ENCODE data around the gene FTSJ1.
A peak's percentile ranks its signal among the peaks of the same experiment; 100 is the strongest.

The FTSJ1 gene

DNA sequence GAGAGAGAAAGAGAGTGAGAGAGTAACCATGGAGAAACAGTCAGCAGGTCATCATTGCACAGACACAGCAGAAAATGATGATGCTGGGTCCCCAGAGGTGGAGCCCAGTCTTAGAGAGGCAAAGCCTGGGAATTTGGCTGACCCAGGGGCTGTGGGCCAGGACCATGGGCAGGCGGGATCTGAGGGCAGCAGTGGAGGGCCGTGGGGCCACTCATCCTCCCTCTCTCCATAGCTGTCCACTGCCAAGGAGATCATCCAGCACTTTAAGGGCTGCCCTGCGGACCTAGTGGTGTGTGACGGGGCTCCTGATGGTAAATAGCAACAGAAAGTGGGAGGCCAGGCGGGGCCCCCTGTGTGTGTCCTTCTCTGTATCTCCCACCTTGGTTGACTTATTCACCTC is 2.8 kb downstream of the FTSJ1 start:
- Histone ChIP-seq H3K9me3 (replicated peaks in 1 of 11) (no peaks in the 10 kb centered on the region; a peak in 1 of 22 replicates), H3K27ac (no peak overlapping the region), H3K27me3 (peaks cover 10 to 69% (median 43%) of the 10 kb centered on the region in 11 experiments; a peak in 18 of 22 replicates), H3K4me1 (peaks cover 12 to 27% (median 22%) of the 10 kb centered on the region in 10 experiments), H3K4me3 (no peak overlapping the region), H4K20me1 (peaks cover 0 to 49% (median 26%) of the 10 kb centered on the region in 11 experiments; a peak in 16 of 22 replicates), H3K36me3 (peaks cover 28 to 61% (median 45%) of the 10 kb centered on the region in 11 experiments), H3K4me2 (no peak overlapping the region), H3K9ac (no peak overlapping the region)
- TF ChIP-seq Cebpa-rat (IDR thresholded peaks at IDR 0.05): no peak

- Histone ChIP-seq H3K4me1 (peaks cover 0 to 14% (median 10%) of the 10 kb centered on the region in 10 experiments; a peak in 16 of 20 replicates), H3K27ac (no peak overlapping the region), H3K4me3 (no peak overlapping the region), H3K36me3 (peaks cover 29 to 74% (median 51%) of the 10 kb centered on the region in 11 experiments), H3K9me3 (replicated peaks in 1 of 11) (no peaks in the 10 kb centered on the region; a peak in 1 of 22 replicates), H3K9ac (no peak overlapping the region), H3K27me3 (peaks cover 15 to 72% (median 46%) of the 10 kb centered on the region in 11 experiments; a peak in 19 of 22 replicates), H3K4me2 (no peak overlapping the region), H4K20me1 (peaks cover 0 to 49% (median 26%) of the 10 kb centered on the region in 11 experiments; a peak in 16 of 22 replicates)
- no peak for TF ChIP-seq Cebpa-rat (IDR thresholded peaks at IDR 0.05)
Observed at GRCh38 chrX:48480142-48480541, 4.1 kb downstream of the FTSJ1 start.

DNA sequence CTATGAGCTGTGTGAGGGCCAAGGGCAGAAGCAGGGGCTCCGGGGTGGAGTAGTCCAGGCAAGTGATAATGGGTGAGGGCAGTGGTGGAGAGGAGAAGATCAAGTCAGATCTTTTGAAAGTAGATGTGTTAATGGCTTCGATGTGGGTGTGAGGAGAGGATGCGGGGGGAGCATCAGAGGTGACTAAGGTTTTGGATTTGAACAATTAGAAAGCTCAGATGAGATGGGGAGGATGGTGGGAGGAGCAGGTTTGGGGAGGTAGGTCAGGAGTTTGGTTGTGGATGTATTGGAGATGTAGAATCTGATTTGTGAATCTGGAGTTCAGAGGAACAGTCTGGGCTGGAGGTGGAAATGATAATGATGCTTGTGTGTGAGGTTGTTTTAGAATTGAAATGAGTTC is 4.6 kb downstream of the FTSJ1 start:
- H3K36me3 ChIP-seq: peaks cover 29 to 78% (median 54%) of the 10 kb centered on the region in 11 experiments
- H3K9ac ChIP-seq: no peak overlapping the region
- no peak overlapping the region for H3K4me3 ChIP-seq
- H4K20me1 ChIP-seq: peaks cover 0 to 49% (median 26%) of the 10 kb centered on the region in 11 experiments; a peak in 16 of 22 replicates
- H3K4me1 ChIP-seq: peaks cover 0 to 14% (median 10%) of the 10 kb centered on the region in 10 experiments; a peak in 16 of 20 replicates
- no peak for TF ChIP-seq Cebpa-rat (IDR thresholded peaks at IDR 0.05)
- no peaks in the 10 kb centered on the region; a peak in 1 of 22 replicates for H3K9me3 ChIP-seq (replicated peaks in 1 of 11)
- peaks cover 15 to 76% (median 48%) of the 10 kb centered on the region in 11 experiments; a peak in 21 of 22 replicates for H3K27me3 ChIP-seq
- no peak overlapping the region for H3K4me2 ChIP-seq
- H3K27ac ChIP-seq: no peak overlapping the region

DNA sequence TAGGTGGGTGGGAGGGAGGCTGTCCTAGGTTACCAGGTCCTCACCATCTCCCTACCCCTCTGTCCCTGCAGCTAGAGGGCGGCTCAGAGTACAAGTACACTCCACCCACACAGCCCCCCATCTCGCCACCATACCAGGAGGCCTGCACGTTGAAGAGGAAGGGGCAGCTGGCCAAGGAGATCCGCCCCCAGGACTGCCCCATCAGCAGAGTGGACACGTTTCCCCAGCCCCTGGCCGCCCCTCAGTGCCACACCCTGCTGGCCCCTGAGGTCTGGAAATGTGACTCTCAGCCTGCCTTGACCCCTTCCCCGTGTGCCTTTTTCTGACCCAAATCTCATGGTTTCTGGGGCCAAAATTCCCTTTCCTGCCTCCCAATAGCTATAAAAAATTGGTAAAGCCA is 6.5 kb downstream of the FTSJ1 start:
- no peak overlapping the region for H3K4me3 ChIP-seq
- H3K27me3 ChIP-seq: peaks cover 18 to 84% (median 60%) of the 10 kb centered on the region in 11 experiments; a peak in 21 of 22 replicates
- peaks cover 29 to 93% (median 59%) of the 10 kb centered on the region in 11 experiments for H3K36me3 ChIP-seq
- H4K20me1 ChIP-seq: peaks cover 0 to 47% (median 24%) of the 10 kb centered on the region in 11 experiments; a peak in 16 of 22 replicates
- no peaks in the 10 kb centered on the region for H3K9me3 ChIP-seq (replicated peaks in 1 of 11)
- H3K4me2 ChIP-seq: no peak overlapping the region
- TF ChIP-seq Cebpa-rat (IDR thresholded peaks at IDR 0.05): no peak
- peaks cover 0 to 12% (median 5%) of the 10 kb centered on the region in 10 experiments; a peak in 16 of 20 replicates for H3K4me1 ChIP-seq
- no peak overlapping the region for H3K27ac ChIP-seq
- no peak overlapping the region for H3K9ac ChIP-seq

- no peak for TF ChIP-seq Cebpa-rat (IDR thresholded peaks at IDR 0.05)
- H3K27ac ChIP-seq: 0 out of 22 replicates have a peak overlapping the region, but pooled peaks of 1 of the 11 experiments have one; percentile 22
- no peak overlapping the region for H3K9ac ChIP-seq
Observed at GRCh38 chrX:48487362-48487798, 11.4 kb downstream of the FTSJ1 start.

DNA sequence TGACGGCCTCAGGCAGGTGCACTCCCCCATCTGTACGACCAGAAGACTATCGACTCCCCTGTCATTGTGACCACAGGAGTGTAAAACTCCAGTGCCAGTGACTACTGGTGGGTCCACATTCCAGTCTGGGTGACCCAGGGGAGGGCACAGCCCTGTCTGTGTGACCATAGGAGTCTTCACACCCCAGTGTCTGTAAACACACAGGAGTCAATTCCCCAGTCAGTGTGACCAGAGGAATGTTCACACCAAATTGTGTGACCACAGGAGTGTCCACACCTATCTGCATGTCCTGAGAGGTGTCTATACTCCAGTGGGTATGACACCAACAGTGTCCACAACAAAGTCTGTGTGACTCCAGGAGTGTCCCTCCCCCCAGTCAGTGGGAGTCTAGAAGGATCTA is 12.0 kb downstream of the FTSJ1 start:
- peaks cover 35 to 92% (median 69%) of the 10 kb centered on the region in 11 experiments for H3K27me3 ChIP-seq
- peaks cover 7 to 42% (median 24%) of the 10 kb centered on the region in 11 experiments for H3K36me3 ChIP-seq
- no peak for TF ChIP-seq Cebpa-rat (IDR thresholded peaks at IDR 0.05)
- H3K4me1 ChIP-seq: peaks cover 13 to 32% (median 17%) of the 10 kb centered on the region in 10 experiments; a peak in 19 of 20 replicates
- no peak overlapping the region for H3K27ac ChIP-seq
- H3K4me3 ChIP-seq: no peak overlapping the region
- H4K20me1 ChIP-seq: peaks cover 0 to 3% (median 0%) of the 10 kb centered on the region in 11 experiments; a peak in 2 of 22 replicates
- 0 out of 22 replicates have a peak, but pooled peaks cover 0 to 4% (median 0%) of the 10 kb centered on the region in 11 experiments for H3K9me3 ChIP-seq (replicated peaks in 1 of 11)
- H3K4me2 ChIP-seq: peak overlapping the region in 1 of 11 experiments; percentile 21; a peak in 2 of 22 replicates
- no peak overlapping the region for H3K9ac ChIP-seq

More at GRCh38 chrX:48487362-48487798, 11.4 kb downstream of the FTSJ1 start:
- Histone ChIP-seq H3K9me3 (replicated peaks in 1 of 11) (0 out of 22 replicates have a peak, but pooled peaks cover 0 to 4% (median 0%) of the 10 kb centered on the region in 11 experiments), H4K20me1 (peaks cover 0 to 7% (median 0%) of the 10 kb centered on the region in 11 experiments; a peak in 3 of 22 replicates), H3K4me2 (no peak overlapping the region), H3K36me3 (peaks cover 10 to 48% (median 27%) of the 10 kb centered on the region in 11 experiments), H3K4me1 (peaks cover 7 to 26% (median 11%) of the 10 kb centered on the region in 10 experiments; a peak in 19 of 20 replicates), H3K4me3 (no peak overlapping the region), H3K27me3 (peaks cover 35 to 93% (median 74%) of the 10 kb centered on the region in 11 experiments)

DNA sequence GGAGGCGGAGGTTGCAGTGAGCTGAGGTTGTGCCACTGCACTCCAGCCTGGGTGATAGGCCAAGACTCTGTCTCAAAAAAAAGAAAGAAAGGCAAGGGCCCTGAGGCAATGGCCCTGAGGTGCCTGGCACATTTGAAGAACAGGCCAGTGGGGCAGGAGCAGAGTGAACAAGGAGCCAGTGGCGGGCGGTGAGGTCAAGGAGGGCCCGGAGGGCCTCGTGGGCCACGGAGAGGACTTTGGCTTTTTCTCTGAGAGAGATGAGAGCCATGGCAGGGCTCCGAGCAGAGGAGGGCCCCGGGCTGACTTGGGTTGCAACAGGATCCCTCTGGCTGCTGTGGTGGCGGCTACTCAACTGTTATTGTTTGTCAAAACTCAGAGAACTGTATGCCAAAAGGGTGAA is 13.3 kb downstream of the FTSJ1 start:
- no peak for TF ChIP-seq Cebpa-rat (IDR thresholded peaks at IDR 0.05)
- peaks cover 0 to 8% (median 0%) of the 10 kb centered on the region in 11 experiments; a peak in 2 of 22 replicates for H3K9me3 ChIP-seq (replicated peaks in 1 of 11)
- peaks cover 0 to 3% (median 0%) of the 10 kb centered on the region in 11 experiments; a peak in 2 of 22 replicates for H4K20me1 ChIP-seq
- H3K4me3 ChIP-seq: no peak overlapping the region
- H3K27ac ChIP-seq: no peak overlapping the region
- peaks cover 30 to 91% (median 63%) of the 10 kb centered on the region in 11 experiments for H3K27me3 ChIP-seq
- peaks cover 21 to 41% (median 28%) of the 10 kb centered on the region in 10 experiments; a peak in 19 of 20 replicates for H3K4me1 ChIP-seq
- H3K36me3 ChIP-seq: peaks cover 0 to 29% (median 12%) of the 10 kb centered on the region in 11 experiments; a peak in 13 of 22 replicates
- H3K4me2 ChIP-seq: no peak overlapping the region
- no peak overlapping the region for H3K9ac ChIP-seq

GRCh38 chrX:48489892-48490291 is 13.9 kb downstream of the FTSJ1 start:
- H3K27me3 ChIP-seq: peaks cover 26 to 91% (median 64%) of the 10 kb centered on the region in 11 experiments
- H3K9ac ChIP-seq: no peak overlapping the region
- no peak overlapping the region for H3K27ac ChIP-seq
- peaks cover 0 to 23% (median 8%) of the 10 kb centered on the region in 11 experiments; a peak in 11 of 22 replicates for H3K36me3 ChIP-seq
- no peak overlapping the region for H3K4me3 ChIP-seq
- H3K9me3 ChIP-seq (replicated peaks in 1 of 11): peaks cover 0 to 14% (median 0%) of the 10 kb centered on the region in 11 experiments; a peak in 8 of 22 replicates
- H4K20me1 ChIP-seq: peaks cover 0 to 3% (median 0%) of the 10 kb centered on the region in 11 experiments; a peak in 2 of 22 replicates
- no peak for TF ChIP-seq Cebpa-rat (IDR thresholded peaks at IDR 0.05)
- H3K4me2 ChIP-seq: no peak overlapping the region
- peaks cover 21 to 41% (median 28%) of the 10 kb centered on the region in 10 experiments; a peak in 19 of 20 replicates for H3K4me1 ChIP-seq

- Histone ChIP-seq H3K4me3 (no peak overlapping the region), H3K27ac (no peak overlapping the region)
Observed at GRCh38 chrX:48490661-48491060, 14.7 kb downstream of the FTSJ1 start.

More at GRCh38 chrX:48490661-48491060, 14.7 kb downstream of the FTSJ1 start:
- Histone ChIP-seq H3K4me2 (no peak overlapping the region), H4K20me1 (peaks cover 0 to 3% (median 0%) of the 10 kb centered on the region in 11 experiments; a peak in 2 of 22 replicates), H3K27me3 (peaks cover 26 to 93% (median 65%) of the 10 kb centered on the region in 11 experiments), H3K9me3 (replicated peaks in 1 of 11) (peaks cover 0 to 22% (median 0%) of the 10 kb centered on the region in 11 experiments; a peak in 9 of 22 replicates), H3K9ac (no peak overlapping the region), H3K4me1 (peaks cover 21 to 41% (median 28%) of the 10 kb centered on the region in 10 experiments; a peak in 19 of 20 replicates), H3K36me3 (peaks cover 0 to 15% (median 3%) of the 10 kb centered on the region in 11 experiments; a peak in 11 of 22 replicates)
- no peak for TF ChIP-seq Cebpa-rat (IDR thresholded peaks at IDR 0.05)
